ENCODE data around the gene ADSS1. TPM values are rescaled to one million over a fixed set of nuclear protein-coding genes. Genes with fewer than 3 reads are reported as not detected.

Gene ADSS1
- total and polyA plus RNA-seq, 4 donors: 1.8 to 18.8 (median 12.2) TPM

DNA sequence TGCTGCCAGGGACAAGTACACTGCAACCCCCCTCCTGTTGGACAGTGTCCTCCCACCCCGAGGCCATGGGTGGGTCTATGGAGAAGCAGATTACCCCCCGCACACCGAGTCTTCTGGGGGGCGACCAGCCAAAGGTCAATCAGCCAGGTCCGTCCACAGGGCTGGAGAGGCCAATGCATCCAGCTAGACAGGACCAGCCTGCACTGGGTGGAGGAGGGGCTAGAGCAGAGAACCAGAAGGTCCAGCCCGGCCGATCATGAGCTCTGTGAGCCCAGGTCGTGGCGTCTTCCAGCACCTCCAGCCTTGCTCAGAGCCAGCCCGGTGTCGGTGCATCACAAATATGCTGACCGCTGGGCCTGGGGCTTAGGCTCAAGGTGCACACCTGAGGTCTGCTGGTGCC lies 8.2 kb upstream of the ADSS1 start:
- Histone ChIP-seq H3K4me3 (ENCODE audit: low read depth in 1 of 3, low read length in 3 of 3) (no peak overlapping the region), H3K9ac (ENCODE audit: low read depth in 1 of 2, low read length in 2 of 2) (no peak overlapping the region), H3K27me3 (ENCODE audit: control insufficient read depth in 4 of 4, insufficient read depth in 4 of 4, low read length in 3 of 4) (no peaks in the 10 kb centered on the region), H3K36me3 (ENCODE audit: control insufficient read depth in 4 of 4, insufficient read depth in 3 of 4, low read depth in 1 of 4, low read length in 3 of 4) (peaks cover 15 to 55% (median 29%) of the 10 kb centered on the region in 4 donors), H3K27ac (ENCODE audit: low read depth in 1 of 2, low read length in 2 of 2) (no peak overlapping the region), H3K4me1 (ENCODE audit: control insufficient read depth in 4 of 4, insufficient read depth in 4 of 4, low read length in 3 of 4) (no peaks in the 10 kb centered on the region), H3K9me3 (ENCODE audit: control insufficient read depth in 4 of 4, low read length in 3 of 4) (no peaks in the 10 kb centered on the region)
- DNase-seq (ENCODE audit: low spot score): no peak
- WGBS: 90% methylated on average over 12 of the region's 12 CpGs
- no peak for TF ChIP-seq NR2F2 (IDR thresholded peaks at IDR 0.05)
- TF ChIP-seq, protein P1, sequence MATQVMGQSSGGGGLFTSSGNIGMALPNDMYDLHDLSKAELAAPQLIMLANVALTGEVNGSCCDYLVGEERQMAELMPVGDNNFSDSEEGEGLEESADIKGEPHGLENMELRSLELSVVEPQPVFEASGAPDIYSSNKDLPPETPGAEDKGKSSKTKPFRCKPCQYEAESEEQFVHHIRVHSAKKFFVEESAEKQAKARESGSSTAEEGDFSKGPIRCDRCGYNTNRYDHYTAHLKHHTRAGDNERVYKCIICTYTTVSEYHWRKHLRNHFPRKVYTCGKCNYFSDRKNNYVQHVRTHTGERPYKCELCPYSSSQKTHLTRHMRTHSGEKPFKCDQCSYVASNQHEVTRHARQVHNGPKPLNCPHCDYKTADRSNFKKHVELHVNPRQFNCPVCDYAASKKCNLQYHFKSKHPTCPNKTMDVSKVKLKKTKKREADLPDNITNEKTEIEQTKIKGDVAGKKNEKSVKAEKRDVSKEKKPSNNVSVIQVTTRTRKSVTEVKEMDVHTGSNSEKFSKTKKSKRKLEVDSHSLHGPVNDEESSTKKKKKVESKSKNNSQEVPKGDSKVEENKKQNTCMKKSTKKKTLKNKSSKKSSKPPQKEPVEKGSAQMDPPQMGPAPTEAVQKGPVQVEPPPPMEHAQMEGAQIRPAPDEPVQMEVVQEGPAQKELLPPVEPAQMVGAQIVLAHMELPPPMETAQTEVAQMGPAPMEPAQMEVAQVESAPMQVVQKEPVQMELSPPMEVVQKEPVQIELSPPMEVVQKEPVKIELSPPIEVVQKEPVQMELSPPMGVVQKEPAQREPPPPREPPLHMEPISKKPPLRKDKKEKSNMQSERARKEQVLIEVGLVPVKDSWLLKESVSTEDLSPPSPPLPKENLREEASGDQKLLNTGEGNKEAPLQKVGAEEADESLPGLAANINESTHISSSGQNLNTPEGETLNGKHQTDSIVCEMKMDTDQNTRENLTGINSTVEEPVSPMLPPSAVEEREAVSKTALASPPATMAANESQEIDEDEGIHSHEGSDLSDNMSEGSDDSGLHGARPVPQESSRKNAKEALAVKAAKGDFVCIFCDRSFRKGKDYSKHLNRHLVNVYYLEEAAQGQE (IDR thresholded peaks at IDR 0.05): no peak
- no peak for TF ChIP-seq RXRA (IDR thresholded peaks at IDR 0.05)
- no peak for TF ChIP-seq FOXA2 (IDR thresholded peaks at IDR 0.05)
- TF ChIP-seq, protein P2, sequence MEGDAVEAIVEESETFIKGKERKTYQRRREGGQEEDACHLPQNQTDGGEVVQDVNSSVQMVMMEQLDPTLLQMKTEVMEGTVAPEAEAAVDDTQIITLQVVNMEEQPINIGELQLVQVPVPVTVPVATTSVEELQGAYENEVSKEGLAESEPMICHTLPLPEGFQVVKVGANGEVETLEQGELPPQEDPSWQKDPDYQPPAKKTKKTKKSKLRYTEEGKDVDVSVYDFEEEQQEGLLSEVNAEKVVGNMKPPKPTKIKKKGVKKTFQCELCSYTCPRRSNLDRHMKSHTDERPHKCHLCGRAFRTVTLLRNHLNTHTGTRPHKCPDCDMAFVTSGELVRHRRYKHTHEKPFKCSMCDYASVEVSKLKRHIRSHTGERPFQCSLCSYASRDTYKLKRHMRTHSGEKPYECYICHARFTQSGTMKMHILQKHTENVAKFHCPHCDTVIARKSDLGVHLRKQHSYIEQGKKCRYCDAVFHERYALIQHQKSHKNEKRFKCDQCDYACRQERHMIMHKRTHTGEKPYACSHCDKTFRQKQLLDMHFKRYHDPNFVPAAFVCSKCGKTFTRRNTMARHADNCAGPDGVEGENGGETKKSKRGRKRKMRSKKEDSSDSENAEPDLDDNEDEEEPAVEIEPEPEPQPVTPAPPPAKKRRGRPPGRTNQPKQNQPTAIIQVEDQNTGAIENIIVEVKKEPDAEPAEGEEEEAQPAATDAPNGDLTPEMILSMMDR (IDR thresholded peaks at IDR 0.05; ENCODE audit: low read depth, low read length, missing input control): no peak
- TF ChIP-seq, protein P3, sequence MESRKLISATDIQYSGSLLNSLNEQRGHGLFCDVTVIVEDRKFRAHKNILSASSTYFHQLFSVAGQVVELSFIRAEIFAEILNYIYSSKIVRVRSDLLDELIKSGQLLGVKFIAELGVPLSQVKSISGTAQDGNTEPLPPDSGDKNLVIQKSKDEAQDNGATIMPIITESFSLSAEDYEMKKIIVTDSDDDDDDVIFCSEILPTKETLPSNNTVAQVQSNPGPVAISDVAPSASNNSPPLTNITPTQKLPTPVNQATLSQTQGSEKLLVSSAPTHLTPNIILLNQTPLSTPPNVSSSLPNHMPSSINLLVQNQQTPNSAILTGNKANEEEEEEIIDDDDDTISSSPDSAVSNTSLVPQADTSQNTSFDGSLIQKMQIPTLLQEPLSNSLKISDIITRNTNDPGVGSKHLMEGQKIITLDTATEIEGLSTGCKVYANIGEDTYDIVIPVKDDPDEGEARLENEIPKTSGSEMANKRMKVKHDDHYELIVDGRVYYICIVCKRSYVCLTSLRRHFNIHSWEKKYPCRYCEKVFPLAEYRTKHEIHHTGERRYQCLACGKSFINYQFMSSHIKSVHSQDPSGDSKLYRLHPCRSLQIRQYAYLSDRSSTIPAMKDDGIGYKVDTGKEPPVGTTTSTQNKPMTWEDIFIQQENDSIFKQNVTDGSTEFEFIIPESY (IDR thresholded peaks at IDR 0.05): no peak
- TF ChIP-seq GABPA (IDR thresholded peaks at IDR 0.05 in 1 of 2, conservative IDR thresholded peaks at IDR 0.05 in 1 of 2): no peak
- TF ChIP-seq, protein P4, sequence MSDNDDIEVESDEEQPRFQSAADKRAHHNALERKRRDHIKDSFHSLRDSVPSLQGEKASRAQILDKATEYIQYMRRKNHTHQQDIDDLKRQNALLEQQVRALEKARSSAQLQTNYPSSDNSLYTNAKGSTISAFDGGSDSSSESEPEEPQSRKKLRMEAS (IDR thresholded peaks at IDR 0.05): no peak
- TF ChIP-seq HNF4G (IDR thresholded peaks at IDR 0.05): no peak
- no peak for TF ChIP-seq HNF4A (conservative IDR thresholded peaks at IDR 0.05)
- TF ChIP-seq RAD21 (IDR thresholded peaks at IDR 0.05): no peak
- no peak for TF ChIP-seq FOXA1 (IDR thresholded peaks at IDR 0.05)
- TF ChIP-seq JUND (IDR thresholded peaks at IDR 0.05): no peak

DNA sequence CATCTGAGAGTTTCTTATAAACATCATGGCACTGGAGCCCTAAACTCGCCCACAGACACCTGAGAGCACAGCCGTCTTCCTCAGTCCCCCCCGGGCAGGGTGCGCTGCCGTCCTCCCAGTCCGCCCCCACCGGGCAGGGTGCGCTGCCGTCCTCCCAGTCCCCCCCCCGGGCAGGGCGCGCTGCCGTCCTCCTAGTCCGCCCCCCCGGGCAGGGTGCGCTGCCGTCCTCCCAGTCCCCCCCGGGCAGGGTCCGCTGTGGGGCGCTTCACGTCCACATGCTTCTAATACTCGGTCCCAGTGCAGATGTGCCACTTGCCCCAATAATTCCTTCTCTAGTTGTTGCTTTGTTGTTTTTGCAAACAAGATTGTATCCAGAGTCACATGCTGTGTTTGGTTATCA lies 6.9 kb upstream of the ADSS1 start:
- DNase-seq (ENCODE audit: low spot score): no peak
- 93% methylated on average over 22 of the region's 22 CpGs for WGBS
- peaks cover 9 to 44% (median 23%) of the 10 kb centered on the region in 4 donors for H3K36me3 ChIP-seq (ENCODE audit: control insufficient read depth in 4 of 4, insufficient read depth in 3 of 4, low read depth in 1 of 4, low read length in 3 of 4)

More for the DNA sequence above, 6.9 kb upstream of the ADSS1 start:
- Histone ChIP-seq H3K4me3 (ENCODE audit: low read depth in 1 of 3, low read length in 3 of 3) (no peak overlapping the region), H3K27me3 (ENCODE audit: control insufficient read depth in 4 of 4, insufficient read depth in 4 of 4, low read length in 3 of 4) (no peaks in the 10 kb centered on the region), H3K4me1 (ENCODE audit: control insufficient read depth in 4 of 4, insufficient read depth in 4 of 4, low read length in 3 of 4) (peaks cover 0 to 7% (median 0%) of the 10 kb centered on the region in 4 donors), H3K27ac (ENCODE audit: low read depth in 1 of 2, low read length in 2 of 2) (no peak overlapping the region), H3K9me3 (ENCODE audit: control insufficient read depth in 4 of 4, low read length in 3 of 4) (no peaks in the 10 kb centered on the region), H3K9ac (ENCODE audit: low read depth in 1 of 2, low read length in 2 of 2) (no peak overlapping the region)
- TF ChIP-seq, protein P1 (IDR thresholded peaks at IDR 0.05): no peak
- TF ChIP-seq RXRA (IDR thresholded peaks at IDR 0.05) (no peak), HNF4G (IDR thresholded peaks at IDR 0.05) (no peak), FOXA1 (IDR thresholded peaks at IDR 0.05) (no peak), TAF1 (conservative IDR thresholded peaks at IDR 0.05) (no peak), EGR1 (IDR thresholded peaks at IDR 0.05; ENCODE audit: low read depth in 2 of 2) (no peak), NR2F2 (IDR thresholded peaks at IDR 0.05) (no peak)
- TF ChIP-seq, protein P5, sequence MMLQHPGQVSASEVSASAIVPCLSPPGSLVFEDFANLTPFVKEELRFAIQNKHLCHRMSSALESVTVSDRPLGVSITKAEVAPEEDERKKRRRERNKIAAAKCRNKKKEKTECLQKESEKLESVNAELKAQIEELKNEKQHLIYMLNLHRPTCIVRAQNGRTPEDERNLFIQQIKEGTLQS (IDR thresholded peaks at IDR 0.05): no peak
- TF ChIP-seq, protein P4 (IDR thresholded peaks at IDR 0.05): no peak
